H9 (cell line): ENCODE results near the gene SFXN5. TPM values are rescaled to one million over a fixed set of nuclear protein-coding genes. Genes with fewer than 3 reads are reported as not detected.

Experiments used
- DNase-seq: peaks from one replicate; pipeline ENCODE4 v3.0.0-alpha.2; 2017
- H2AFZ ChIP-seq: one replicate; pipeline ENCODE4 v1.6.1; 2013; ENCODE audit warnings: mild to moderate bottlenecking, low read length, control low read depth, moderate library complexity
- H2AK5ac ChIP-seq: 2 replicates; pipeline ENCODE4 v1.6.1; 2013; ENCODE audit warnings: low read length, control low read depth, mixed read lengths; ENCODE audit not compliant: insufficient read length
- H2BK120ac ChIP-seq: one replicate; pipeline ENCODE4 v1.6.1; 2013; ENCODE audit warnings: low read depth, mild to moderate bottlenecking, low read length, control low read depth, inconsistent platforms; ENCODE audit not compliant: poor library complexity, severe bottlenecking
- H2BK12ac ChIP-seq: 2 replicates; pipeline ENCODE4 v1.6.1; 2013; ENCODE audit warnings: low read length, control low read depth, mixed read lengths, low read depth; ENCODE audit not compliant: insufficient read length
- H2BK15ac ChIP-seq: 2 replicates; pipeline ENCODE4 v1.6.1; 2013; ENCODE audit warnings: low read depth, low read length, control low read depth
- H2BK20ac ChIP-seq: one replicate; pipeline ENCODE4 v1.6.1; 2013; ENCODE audit warnings: low read depth, mild to moderate bottlenecking, low read length, control low read depth, inconsistent platforms; ENCODE audit not compliant: poor library complexity, severe bottlenecking
- H2BK5ac ChIP-seq: 2 replicates; pipeline ENCODE4 v1.6.1; 2013; ENCODE audit warnings: low read length, control low read depth, mixed read lengths; ENCODE audit not compliant: insufficient read length
- H3K14ac ChIP-seq: 2 replicates; pipeline ENCODE4 v1.6.1; 2013; ENCODE audit warnings: low read length, control low read depth; ENCODE audit not compliant: insufficient read depth
- H3K18ac ChIP-seq: 2 replicates; pipeline ENCODE4 v1.6.1; 2013; ENCODE audit warnings: low read depth, mild to moderate bottlenecking, mixed read lengths, low read length, control low read depth; ENCODE audit not compliant: insufficient read length
- H3K23ac ChIP-seq: 2 replicates; pipeline ENCODE4 v1.6.1; 2013; ENCODE audit warnings: low read length, control low read depth, mixed read lengths, low read depth; ENCODE audit not compliant: insufficient read length
- H3K23me2 ChIP-seq: 2 replicates; pipeline ENCODE4 v1.6.1; 2013; ENCODE audit warnings: low read depth, mild to moderate bottlenecking, mixed read lengths, low read length, control low read depth; ENCODE audit not compliant: insufficient read length, poor library complexity, severe bottlenecking
- H3K27ac ChIP-seq: 2 replicates; pipeline ENCODE4 v1.5.1; 2013; ENCODE audit warnings: low read length, control low read depth, mixed read lengths, low read depth; ENCODE audit not compliant: insufficient read length
- H3K27me3 ChIP-seq: 2 replicates; pipeline ENCODE4 v1.6.1; 2013; ENCODE audit warnings: low read length, control low read depth, inconsistent platforms; ENCODE audit not compliant: insufficient read depth
- H3K4ac ChIP-seq: 2 replicates; pipeline ENCODE4 v1.6.1; 2013; ENCODE audit warnings: low read depth, mild to moderate bottlenecking, control low read depth, inconsistent platforms, low read length, moderate library complexity
- H3K4me1 ChIP-seq: 2 replicates; pipeline ENCODE4 v1.6.1; 2013; ENCODE audit warnings: low read length, control low read depth, inconsistent platforms; ENCODE audit not compliant: insufficient read depth
- H3K4me2 ChIP-seq: 2 replicates; pipeline ENCODE4 v1.6.1; 2013; ENCODE audit warnings: low read length, control low read depth, mixed read lengths; ENCODE audit not compliant: insufficient read length, insufficient read depth
- H3K56ac ChIP-seq: 2 replicates; pipeline ENCODE4 v1.6.1; 2013; ENCODE audit warnings: low read depth, mild to moderate bottlenecking, mixed read lengths, low read length, control low read depth; ENCODE audit not compliant: insufficient read length
- H3K79me1 ChIP-seq: 2 replicates; pipeline ENCODE4 v1.6.1; 2013; ENCODE audit warnings: low read depth, mild to moderate bottlenecking, moderate library complexity, low read length, control low read depth, inconsistent platforms; ENCODE audit not compliant: insufficient read depth, poor library complexity, severe bottlenecking
- H3K79me2 ChIP-seq: 2 replicates; pipeline ENCODE4 v1.6.1; 2013; ENCODE audit warnings: low read length, control low read depth, inconsistent platforms; ENCODE audit not compliant: insufficient read depth
- H3K9ac ChIP-seq: 2 replicates; pipeline ENCODE4 v1.6.1; 2013; ENCODE audit warnings: low read length, control low read depth, mixed read lengths; ENCODE audit not compliant: insufficient read length; ENCODE audit errors: extremely low read depth
- H3K9me3 ChIP-seq: one replicate; pipeline ENCODE4 v1.6.1; 2013; ENCODE audit warnings: low read depth, low read length, inconsistent platforms; ENCODE audit not compliant: control insufficient read depth
- H3T11ph ChIP-seq: one replicate; pipeline ENCODE4 v1.6.1; 2013; ENCODE audit warnings: mild to moderate bottlenecking, low read length, control low read depth, inconsistent platforms
- H4K20me1 ChIP-seq: one replicate; pipeline ENCODE4 v1.6.1; 2013; ENCODE audit not compliant: control insufficient read depth, insufficient read length, insufficient read depth
- H4K5ac ChIP-seq: 2 replicates; pipeline ENCODE4 v1.6.1; 2013; ENCODE audit warnings: low read depth, mild to moderate bottlenecking, mixed read lengths, low read length, control low read depth; ENCODE audit not compliant: insufficient read length
- H4K8ac ChIP-seq: replicated peaks from 2 replicates; pipeline ENCODE4 v1.6.1; 2013; ENCODE audit warnings: low read length, control low read depth, mixed read lengths, low read depth; ENCODE audit not compliant: insufficient read length
- H4K91ac ChIP-seq: 2 replicates; pipeline ENCODE4 v1.6.1; 2013; ENCODE audit warnings: low read depth, mild to moderate bottlenecking, moderate library complexity, mixed read lengths, low read length, control low read depth; ENCODE audit not compliant: insufficient read length
- H3K27ac Mint-ChIP-seq, 3 experiments: 2 replicates in 2 of 3; 3 replicates in 1 of 3; pipeline ENCODE4 v1.8.0; 2020 to 2021; ENCODE audit warnings: mixed read lengths in 3 of 3, mild to moderate bottlenecking in 1 of 3, moderate library complexity in 1 of 3
- H3K27me3 Mint-ChIP-seq: 2 replicates; pipeline ENCODE4 v1.8.0; 2021; ENCODE audit warnings: low read depth, mild to moderate bottlenecking, moderate library complexity, mixed read lengths
- H3K36me3 Mint-ChIP-seq, 3 experiments: 2 replicates in 2 of 3; 3 replicates in 1 of 3; pipeline ENCODE4 v1.8.0; 2020 to 2021; ENCODE audit warnings: low read depth in 3 of 3, mixed read lengths in 3 of 3; ENCODE audit not compliant: insufficient read depth in 1 of 3
- H3K4me1 Mint-ChIP-seq, 2 experiments: 2 replicates each; pipeline ENCODE4 v1.8.0; 2020; ENCODE audit warnings: mixed read lengths in 2 of 2
- H3K4me3 Mint-ChIP-seq, 2 experiments: 2 replicates in 1 of 2; 3 replicates in 1 of 2; pipeline ENCODE4 v1.8.0; 2020 to 2021; ENCODE audit warnings: mild to moderate bottlenecking in 2 of 2, mixed read lengths in 2 of 2, moderate library complexity in 1 of 2
- H3K9me3 Mint-ChIP-seq, 2 experiments: 2 replicates in 1 of 2; 3 replicates in 1 of 2; pipeline ENCODE4 v1.8.0; 2020; ENCODE audit warnings: mild to moderate bottlenecking in 2 of 2, mixed read lengths in 2 of 2, moderate library complexity in 1 of 2
- WGBS: extraction: QIAGEN DNeasy Blood & Tissue Kit; methylation state at CpG from one replicate; pipeline ENCODE4 v1.1.7; 2013; ENCODE audit warnings: missing lambda C conversion rate, low lambda C conversion rate, mixed read lengths; ENCODE audit not compliant: insufficient read length; ENCODE audit errors: extremely low coverage; 5-methylcytosine and 5-hydroxymethylcytosine counted together
- total RNA-seq: library from RNA; stranded (reverse); gene quantifications from 2 replicates; pipeline ENCODE4 v1.2.1, GENCODE V29; 2021
- TF ChIP-seq, protein P1 (sequence below): fragments of 200-600 bp; sonication (generic); conservative IDR thresholded peaks from 3 replicates; pipeline ENCODE4 v1.8.0; 2021; ENCODE audit warnings: antibody characterized with exemption, mild to moderate bottlenecking

SFXN5 gene
- total RNA-seq, 1 experiment from 2014 or later: 30.9 TPM

- Mint-ChIP-seq H3K27me3 (no peaks in the 10 kb centered on the region), H3K36me3 (peaks cover 27 to 44% (median 27%) of the 10 kb centered on the region in 3 experiments), H3K9me3 (peaks cover 12% of the 10 kb centered on the region in 2 experiments; a peak in 4 of 5 replicates), H3K27ac (peak overlapping the region in 2 of 3 experiments; percentile 6 to 39; a peak in 1 of 7 replicates), H3K4me1 (peaks cover 18 to 21% of the 10 kb centered on the region in 2 experiments), H3K4me3 (no peak overlapping the region)
- H3K27ac ChIP-seq: no peak overlapping the region
- peak overlapping the region; percentile 40; the same call in 1 of the 2 replicates for H3K14ac ChIP-seq
- H3K23me2 ChIP-seq: no peaks in the 10 kb centered on the region
- H3K4me2 ChIP-seq: no peak overlapping the region
- H3T11ph ChIP-seq: no peak overlapping the region
- no peak overlapping the region; the same call in 1 of the 2 replicates for H2BK15ac ChIP-seq
- H3K18ac ChIP-seq: no peak overlapping the region
- no peak overlapping the region for H3K56ac ChIP-seq
- peaks cover 12% of the 10 kb centered on the region for H3K9me3 ChIP-seq
- H4K20me1 ChIP-seq: no peaks in the 10 kb centered on the region
- H2BK5ac ChIP-seq: no peak overlapping the region
- no peak overlapping the region for H2AFZ ChIP-seq
- H2BK20ac ChIP-seq: no peak overlapping the region
- no peaks in the 10 kb centered on the region for H3K27me3 ChIP-seq
- H3K79me2 ChIP-seq: peaks cover 7% of the 10 kb centered on the region; the same call in 1 of the 2 replicates
- no peak overlapping the region for H2BK120ac ChIP-seq
- H2BK12ac ChIP-seq: no peak overlapping the region
- H4K5ac ChIP-seq: no peak overlapping the region
- peaks cover 17% of the 10 kb centered on the region for H3K79me1 ChIP-seq
- TF ChIP-seq, protein P1, sequence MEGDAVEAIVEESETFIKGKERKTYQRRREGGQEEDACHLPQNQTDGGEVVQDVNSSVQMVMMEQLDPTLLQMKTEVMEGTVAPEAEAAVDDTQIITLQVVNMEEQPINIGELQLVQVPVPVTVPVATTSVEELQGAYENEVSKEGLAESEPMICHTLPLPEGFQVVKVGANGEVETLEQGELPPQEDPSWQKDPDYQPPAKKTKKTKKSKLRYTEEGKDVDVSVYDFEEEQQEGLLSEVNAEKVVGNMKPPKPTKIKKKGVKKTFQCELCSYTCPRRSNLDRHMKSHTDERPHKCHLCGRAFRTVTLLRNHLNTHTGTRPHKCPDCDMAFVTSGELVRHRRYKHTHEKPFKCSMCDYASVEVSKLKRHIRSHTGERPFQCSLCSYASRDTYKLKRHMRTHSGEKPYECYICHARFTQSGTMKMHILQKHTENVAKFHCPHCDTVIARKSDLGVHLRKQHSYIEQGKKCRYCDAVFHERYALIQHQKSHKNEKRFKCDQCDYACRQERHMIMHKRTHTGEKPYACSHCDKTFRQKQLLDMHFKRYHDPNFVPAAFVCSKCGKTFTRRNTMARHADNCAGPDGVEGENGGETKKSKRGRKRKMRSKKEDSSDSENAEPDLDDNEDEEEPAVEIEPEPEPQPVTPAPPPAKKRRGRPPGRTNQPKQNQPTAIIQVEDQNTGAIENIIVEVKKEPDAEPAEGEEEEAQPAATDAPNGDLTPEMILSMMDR: no peak
- DNase-seq: no peak
- H3K4me1 ChIP-seq: 0 out of 2 replicates have a peak, but pooled peaks cover 3% of the 10 kb centered on the region
- no peak overlapping the region; the same call in 1 of the 2 replicates for H3K4ac ChIP-seq
- no peak overlapping the region for H4K8ac ChIP-seq
- H3K23ac ChIP-seq: no peak overlapping the region
- H3K9ac ChIP-seq: no peak overlapping the region
- no peak overlapping the region for H4K91ac ChIP-seq
- no CpG with 5 or more reads among the region's 6 CpGs for WGBS
- no peak overlapping the region for H2AK5ac ChIP-seq
Observed at GRCh38 chr2:73059106-73059505, 12.4 kb downstream of the SFXN5 start.
